GM12891 (cell line): ENCODE measurements around the gene BZW2.

ENCODE experiments used
- PAX5 ChIP-seq: IDR thresholded peaks from 2 replicates; pipeline ENCODE4 v1.6.1; 2011; ENCODE audit warnings: low read length, moderate library complexity, mild to moderate bottlenecking; ENCODE audit not compliant: insufficient read depth, severe bottlenecking
- POLR2A ChIP-seq: IDR thresholded peaks from 2 replicates; pipeline ENCODE4 v1.6.1; 2011; ENCODE audit warnings: low read depth, low read length, control low read depth
- POLR2AphosphoS5 ChIP-seq: IDR thresholded peaks from 2 replicates; pipeline ENCODE4 v1.6.1; 2011; ENCODE audit warnings: low read depth, low read length, control low read depth
- POU2F2 ChIP-seq: IDR thresholded peaks from 2 replicates; pipeline ENCODE4 v1.6.1; 2011; ENCODE audit warnings: low read depth, mild to moderate bottlenecking, control low read depth, low read length, moderate library complexity
- SPI1 ChIP-seq: IDR thresholded peaks from 2 replicates; pipeline ENCODE4 v1.6.1; 2011; ENCODE audit warnings: low read depth, low read length, control low read depth

- TF ChIP-seq POLR2A (no peak), POLR2AphosphoS5 (no peak), PAX5 (no peak), SPI1 (no peak), POU2F2 (no peak)
Measured at GRCh38 chr7:16698200-16698905, 52.4 kb downstream of the BZW2 start.
